GM12878 (cell line): Measurements from ENCODE around the gene CR1. TPM values are rescaled to one million over a fixed set of nuclear protein-coding genes. Genes with fewer than 3 reads are reported as not detected.

Experiments
- ATAC-seq: fragments of 200-7000 bp; cut with Tn5 transposase; 3 replicates; pipeline ENCODE4 v1.9.1; 2020; ENCODE audit warnings: mild to moderate bottlenecking, moderate library complexity
- BruUV-seq: library from RNA; stranded (reverse); fragments of 400-500 nt; replicated peaks from 2 replicates; lab custom pipeline; 2021; lab: Mats Ljungman, UMichigan
- CTCF ChIA-PET: fragments of 300-600 bp; sonication (Branson Sonifier 250); formaldehyde crosslinking; extraction: SDS; loops from one replicate; lab custom pipeline; 2021; ENCODE audit warnings: inconsistent platforms; lab: Yijun Ruan, JAX
- POLR2A ChIA-PET: fragments of 350-600 bp; formaldehyde crosslinking; extraction: SDS; loops from one replicate; lab custom pipeline; 2021; ENCODE audit warnings: inconsistent platforms; lab: Charles Lee
- RAD21 ChIA-PET: fragments of 300-600 bp; sonication (Branson Sonifier 250); formaldehyde crosslinking; loops from one replicate; lab custom pipeline; 2023; ENCODE audit warnings: antibody characterized with exemption; ENCODE audit not compliant: unreplicated experiment; lab: Charles Lee
- SMC1A ChIA-PET: fragments of 300-600 bp; sonication (Branson Sonifier 250); formaldehyde crosslinking; loops from one replicate; lab custom pipeline; 2023; ENCODE audit not compliant: unreplicated experiment, uncharacterized antibody; lab: Charles Lee
- DNase-seq: peaks from one replicate; pipeline ENCODE4 v3.0.0-alpha.2; 2011; ENCODE audit warnings: low read depth, low spot score
- FAIRE-seq: peaks from 3 replicates; lab custom pipeline; 2011; peaks lifted over from hg19 to GRCh38; lab: Jason Lieb, UNC
- H2AFZ ChIP-seq: 2 replicates; pipeline ENCODE4 v1.6.0; 2011; ENCODE audit warnings: low read depth, low read length, control low read depth; ENCODE audit not compliant: control insufficient read depth
- H3K27ac ChIP-seq: 2 replicates; pipeline ENCODE4 v1.5.1; 2011; ENCODE audit warnings: control low read depth; ENCODE audit not compliant: control insufficient read depth, insufficient read depth
- H3K27me3 ChIP-seq, 2 experiments: replicated peaks in 1 of 2; 2 replicates each; pipeline versions ENCODE4 v1.6.0 to v1.6.1; 2011; ENCODE audit warnings: low read length in 1 of 2; ENCODE audit not compliant: control insufficient read depth in 2 of 2, insufficient read depth in 2 of 2
- H3K36me3 ChIP-seq, 2 experiments: 2 replicates each; pipeline ENCODE4 v1.5.1; 2011; ENCODE audit warnings: low read length in 1 of 2; ENCODE audit not compliant: control insufficient read depth in 2 of 2, insufficient read depth in 2 of 2
- H3K4me1 ChIP-seq: 2 replicates; pipeline ENCODE4 v1.6.1; 2011; ENCODE audit warnings: mild to moderate bottlenecking, low read length, moderate library complexity, mixed read lengths; ENCODE audit not compliant: control insufficient read depth, insufficient read depth
- H3K4me2 ChIP-seq: 2 replicates; pipeline ENCODE4 v1.6.0; 2011; ENCODE audit warnings: control low read depth; ENCODE audit not compliant: control insufficient read depth, insufficient read depth
- H3K4me3 ChIP-seq: fragments of 200-600 bp; sonication (generic); 2 replicates; pipeline ENCODE4 v1.5.1; 2016
- H3K79me2 ChIP-seq: 2 replicates; pipeline ENCODE4 v1.6.0; 2011; ENCODE audit warnings: low read length; ENCODE audit not compliant: control insufficient read depth, insufficient read depth
- H3K9ac ChIP-seq: 2 replicates; pipeline ENCODE4 v1.8.0; 2011; ENCODE audit warnings: low read length, control low read depth, mixed read lengths; ENCODE audit not compliant: control insufficient read depth, insufficient read depth
- H3K9me3 ChIP-seq: replicated peaks from 3 replicates; pipeline ENCODE4 v1.5.1; 2011; ENCODE audit warnings: mild to moderate bottlenecking, low read length; ENCODE audit not compliant: control insufficient read depth, insufficient read depth
- H4K20me1 ChIP-seq: 2 replicates; pipeline ENCODE4 v1.6.0; 2011; ENCODE audit not compliant: control insufficient read depth, insufficient read depth
- BCL11A ChIP-seq: IDR thresholded peaks from 2 replicates; pipeline ENCODE4 v1.6.1; 2011; ENCODE audit warnings: low read depth, low read length
- BCL3 ChIP-seq: IDR thresholded peaks from 2 replicates; pipeline ENCODE4 v1.6.1; 2011; ENCODE audit warnings: borderline replicate concordance, low read depth, mild to moderate bottlenecking, moderate library complexity, low read length; ENCODE audit not compliant: insufficient read depth, poor library complexity, severe bottlenecking
- BCLAF1 ChIP-seq: fragments of 450-650 bp; IDR thresholded peaks from 2 replicates; pipeline ENCODE4 v1.6.1; 2017; ENCODE audit warnings: antibody characterized with exemption, mild to moderate bottlenecking, moderate library complexity
- BRCA1 ChIP-seq: IDR thresholded peaks from 2 replicates; pipeline ENCODE4 v1.6.1; 2011; ENCODE audit warnings: low read depth, low read length, improper control_type of control experiment
- E2F8 ChIP-seq: fragments of 450-650 bp; IDR thresholded peaks from 2 replicates; pipeline ENCODE4 v1.6.1; 2018; ENCODE audit warnings: mild to moderate bottlenecking, low read depth, moderate library complexity; ENCODE audit not compliant: partially characterized antibody
- HDAC2 ChIP-seq: fragments of 200-600 bp; sonication (generic); IDR thresholded peaks from 2 replicates; pipeline ENCODE4 v1.6.1; 2017
- IRF4 ChIP-seq: IDR thresholded peaks from 2 replicates; pipeline ENCODE4 v1.6.1; 2011; ENCODE audit warnings: low read depth, low read length
- KDM1A ChIP-seq: fragments of 200-600 bp; sonication (generic); IDR thresholded peaks from 2 replicates; pipeline ENCODE4 v1.6.1; 2016; ENCODE audit warnings: borderline replicate concordance
- MTA3 ChIP-seq: IDR thresholded peaks from 2 replicates; pipeline ENCODE4 v1.6.1; 2012; ENCODE audit warnings: low read length, inconsistent platforms, borderline replicate concordance
- MYB ChIP-seq: fragments of 150-350 bp; IDR thresholded peaks from 2 replicates; pipeline ENCODE4 v1.6.1; 2014; ENCODE audit warnings: mild to moderate bottlenecking, low read depth, low read length, borderline replicate concordance
- PAX8 ChIP-seq: fragments of 450-650 bp; IDR thresholded peaks from 2 replicates; pipeline ENCODE4 v1.6.1; 2017; ENCODE audit warnings: mild to moderate bottlenecking, moderate library complexity
- RELA ChIP-seq: fragments of 450-650 bp; IDR thresholded peaks from 2 replicates; pipeline ENCODE4 v1.8.0; 2014; ENCODE audit warnings: borderline replicate concordance; ENCODE audit not compliant: partially characterized antibody
- SMAD5 ChIP-seq: IDR thresholded peaks from 2 replicates; pipeline ENCODE4 v1.6.1; 2016; ENCODE audit warnings: antibody characterized with exemption, low read depth
- ZNF384 ChIP-seq: IDR thresholded peaks from 2 replicates; pipeline ENCODE4 v1.6.1; 2012; ENCODE audit warnings: low read depth, mild to moderate bottlenecking, low read length, improper control_type of control experiment, borderline replicate concordance
- WGBS: methylation state at CpG from one replicate; pipeline ENCODE4 v1.1.6; 2016; ENCODE audit warnings: low lambda C conversion rate; ENCODE audit not compliant: insufficient replicate concordance, insufficient coverage; ENCODE audit errors: missing lambda C conversion rate; 5-methylcytosine and 5-hydroxymethylcytosine counted together
- in situ Hi-C: fragments of 300-500 bp; cut with MboI; formaldehyde crosslinking; loops from 9 replicates; pipeline ENCODE4 v1.14.3; 2018; ENCODE audit warnings: mixed read lengths
- intact Hi-C: fragments of 100-400 bp; cut with micrococcal nuclease; formaldehyde crosslinking; loops from one replicate; pipeline ENCODE4 v1.14.2; 2022; ENCODE audit not compliant: unreplicated experiment
- polyA plus RNA-seq, 11 experiments: library from polyadenylated mRNA; depleted of rRNA in 4 of 11; unstranded in 6 of 11; stranded (reverse) in 5 of 11; fragments of >200 nt; fragmentation: Nextera tagmentation in 4 of 11; fragmentation: Illumina TruSeq in 1 of 11; extraction: Ambion mirVana in 4 of 11; extraction: Trizol in 1 of 11; gene quantifications; 1 replicate in 1 of 11; 2 replicates in 10 of 11; pipeline versions ENCODE4 v1.2.1 to v1.2.3, GENCODE V29; 2011 to 2016; ENCODE audit warnings: inconsistent platforms in 2 of 11, missing spikeins in 2 of 11, low read depth in 1 of 11
- total RNA-seq, 4 experiments: library from RNA; depleted of rRNA in 3 of 4; stranded (reverse); fragments of >200 nt in 3 of 4; fragmentation: Illumina TruSeq in 1 of 4; extraction: Trizol in 1 of 4; gene quantifications; 2 replicates each; pipeline versions ENCODE4 v1.2.1 to v1.2.3, GENCODE V29; 2013 to 2021
- TF ChIP-seq, protein P1 (sequence below): fragments of 450-650 bp; IDR thresholded peaks from 2 replicates; pipeline ENCODE4 v1.6.1; 2017; ENCODE audit warnings: low read depth, mild to moderate bottlenecking, moderate library complexity

The CR1 gene
- total and polyA plus RNA-seq, 10 of the 15 experiments (the other 5 are each of a cell fraction or from before 2014, with no cell fraction given): 0.30 to 8.0 (median 4.3) TPM

DNA sequence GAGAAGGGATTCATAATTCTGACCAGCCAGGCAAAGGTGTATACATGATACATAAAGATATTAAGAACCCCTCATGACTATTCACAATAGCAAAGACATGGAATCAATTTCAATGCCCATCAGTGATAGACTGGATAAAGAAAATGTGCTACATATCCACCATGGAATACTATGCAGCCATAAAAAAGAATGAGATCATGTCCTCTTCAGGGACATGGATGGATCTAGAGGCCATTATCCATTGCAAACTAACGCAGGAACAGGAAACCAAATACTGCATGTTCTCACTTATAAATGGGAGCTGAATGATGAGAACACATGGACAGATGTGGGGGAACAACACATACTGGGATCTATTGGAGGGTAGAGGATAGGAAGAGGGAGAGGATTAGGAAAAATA, 170.4 kb downstream of the CR1 start (continued):
- no peak for TF ChIP-seq BCLAF1

DNA sequence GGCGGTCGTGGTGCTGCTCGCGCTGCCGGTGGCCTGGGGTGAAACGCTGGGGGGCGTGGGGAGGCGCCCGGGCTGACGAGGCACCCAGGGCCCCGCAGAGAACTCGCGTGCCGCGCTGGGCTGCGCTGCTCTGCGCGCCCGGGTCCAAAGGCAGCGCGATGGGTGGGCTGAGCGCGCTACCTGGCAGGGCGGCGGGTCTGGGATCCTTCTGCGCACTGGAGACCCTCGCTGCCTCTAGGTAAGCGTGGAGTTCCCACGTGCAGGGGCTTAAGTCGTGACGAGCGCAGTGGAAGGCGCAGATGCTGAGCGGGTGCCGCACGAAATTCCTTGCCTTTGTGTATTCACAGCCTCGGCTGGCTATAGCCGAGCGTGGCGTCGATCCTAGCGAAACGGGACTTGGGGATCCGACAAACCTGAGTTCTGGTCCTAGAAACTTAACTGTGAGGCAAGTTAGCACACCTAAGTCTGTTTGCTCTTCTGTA, 173.6 kb downstream of the CR1 start:
- intact Hi-C loops: loop anchor here (10.0 kb wide), 1 partner anchor 95 kb away; no protein-coding TSS in a partner anchor
- RAD21 ChIA-PET: no interaction called here
- in situ Hi-C loops: no loop called here
- Histone ChIP-seq H3K4me2 (no peak overlapping the region), H4K20me1 (no peaks in the 10 kb centered on the region), H3K9ac (no peak overlapping the region), H3K27me3 (peaks cover 0 to 4% of the 10 kb centered on the region in 2 experiments; a peak in 2 of 4 replicates), H3K79me2 (no peaks in the 10 kb centered on the region), H3K4me3 (no peak overlapping the region), H3K4me1 (peaks cover 5% of the 10 kb centered on the region), H3K9me3 (no peaks in the 10 kb centered on the region), H3K27ac (no peak overlapping the region), H2AFZ (no peak overlapping the region), H3K36me3 (no peaks in the 10 kb centered on the region)
- ATAC-seq (no peak), DNase-seq (no peak), FAIRE-seq (no peak)
- 22% methylated on average over 44 of the region's 44 CpGs for WGBS
- BruUV-seq: no TSS peak
- SMC1A ChIA-PET: no interaction called here
- POLR2A ChIA-PET: no interaction called here
- CTCF ChIA-PET: no interaction called here
- TF ChIP-seq E2F8 (no peak), ZNF384 (no peak), HDAC2 (no peak), BCL11A (no peak), PAX8 (no peak), BRCA1 (no peak), RELA (no peak), MYB (no peak), KDM1A (no peak), SMAD5 (no peak), MTA3 (no peak), IRF4 (no peak), BCL3 (no peak)
- TF ChIP-seq, protein P1, sequence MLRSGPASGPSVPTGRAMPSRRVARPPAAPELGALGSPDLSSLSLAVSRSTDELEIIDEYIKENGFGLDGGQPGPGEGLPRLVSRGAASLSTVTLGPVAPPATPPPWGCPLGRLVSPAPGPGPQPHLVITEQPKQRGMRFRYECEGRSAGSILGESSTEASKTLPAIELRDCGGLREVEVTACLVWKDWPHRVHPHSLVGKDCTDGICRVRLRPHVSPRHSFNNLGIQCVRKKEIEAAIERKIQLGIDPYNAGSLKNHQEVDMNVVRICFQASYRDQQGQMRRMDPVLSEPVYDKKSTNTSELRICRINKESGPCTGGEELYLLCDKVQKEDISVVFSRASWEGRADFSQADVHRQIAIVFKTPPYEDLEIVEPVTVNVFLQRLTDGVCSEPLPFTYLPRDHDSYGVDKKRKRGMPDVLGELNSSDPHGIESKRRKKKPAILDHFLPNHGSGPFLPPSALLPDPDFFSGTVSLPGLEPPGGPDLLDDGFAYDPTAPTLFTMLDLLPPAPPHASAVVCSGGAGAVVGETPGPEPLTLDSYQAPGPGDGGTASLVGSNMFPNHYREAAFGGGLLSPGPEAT: no peak
